ENCODE data around the gene DBH. TPM values are rescaled to one million over a fixed set of nuclear protein-coding genes. Genes with fewer than 3 reads are reported as not detected.

Gene DBH
- total RNA-seq, 2 donors from 2014 or later = not detected

- no peak for DNase-seq (ENCODE audit: low spot score)
- no peaks in the 10 kb centered on the region for H3K4me1 ChIP-seq
- no peak overlapping the region for H3K4me3 ChIP-seq
- no peak overlapping the region for H3K27ac ChIP-seq
- no peaks in the 10 kb centered on the region for H3K36me3 ChIP-seq
- no peaks in the 10 kb centered on the region for H3K9me3 ChIP-seq
- H3K27me3 ChIP-seq = no peaks in the 10 kb centered on the region
- TF ChIP-seq CTCF (IDR thresholded peaks at IDR 0.05) = no peak
Measured at GRCh38 chr9:133642708-133643361, 6.7 kb downstream of the DBH start.

DNA sequence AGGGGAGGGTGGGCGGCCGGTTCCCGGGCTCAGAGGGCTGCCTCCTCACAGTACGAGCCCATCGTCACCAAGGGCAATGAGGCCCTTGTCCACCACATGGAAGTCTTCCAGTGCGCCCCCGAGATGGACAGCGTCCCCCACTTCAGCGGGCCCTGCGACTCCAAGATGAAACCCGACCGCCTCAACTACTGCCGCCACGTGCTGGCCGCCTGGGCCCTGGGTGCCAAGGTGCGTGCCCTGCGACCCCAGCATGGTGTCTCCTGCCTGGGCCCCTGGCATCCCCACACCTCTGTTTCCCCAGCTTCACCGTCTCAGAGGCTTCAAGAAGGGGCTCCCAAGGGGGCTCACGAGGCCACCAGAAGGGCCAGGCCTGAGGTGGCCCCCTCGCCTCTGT, 7.2 kb downstream of the DBH start:
- DNase-seq (ENCODE audit: low spot score) = no peak
- H3K36me3 ChIP-seq = no peaks in the 10 kb centered on the region

DNA sequence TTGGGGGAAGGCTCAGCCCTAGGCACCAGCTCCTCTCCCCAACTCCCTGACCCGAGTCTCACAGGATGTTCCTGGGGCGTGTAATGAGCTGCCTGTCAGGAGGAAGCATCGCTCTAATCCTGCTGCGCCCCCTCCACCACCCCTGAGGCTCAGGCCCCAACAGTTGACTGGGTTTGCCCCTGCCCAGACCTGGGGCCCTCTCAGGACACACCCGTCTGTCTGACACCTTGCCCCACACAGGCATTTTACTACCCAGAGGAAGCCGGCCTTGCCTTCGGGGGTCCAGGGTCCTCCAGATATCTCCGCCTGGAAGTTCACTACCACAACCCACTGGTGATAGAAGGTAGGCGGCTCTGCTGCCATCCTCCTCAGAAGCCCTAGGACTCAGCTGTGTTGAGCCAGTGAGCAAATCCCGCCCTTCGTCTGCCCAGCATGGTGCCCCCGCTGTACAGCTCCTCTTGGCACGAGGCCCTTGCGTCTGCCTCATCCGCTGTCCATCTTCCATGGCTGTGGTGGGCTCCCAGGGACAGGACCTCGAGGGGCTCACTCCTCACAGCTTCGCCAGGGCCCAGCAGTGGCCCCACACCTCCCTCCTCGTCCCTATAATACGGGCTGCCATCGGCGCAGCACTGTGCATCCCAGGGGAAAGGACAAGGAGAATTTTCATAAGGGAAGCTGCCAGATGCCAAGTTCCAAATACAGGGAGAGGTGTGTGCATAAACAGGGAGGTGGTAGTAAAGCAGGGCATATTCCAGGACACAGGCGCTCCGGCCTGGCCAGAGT, 8.0 kb downstream of the DBH start:
- Histone ChIP-seq H3K4me3 (no peak overlapping the region), H3K27ac (no peak overlapping the region), H3K9me3 (no peaks in the 10 kb centered on the region), H3K36me3 (no peaks in the 10 kb centered on the region), H3K4me1 (no peaks in the 10 kb centered on the region), H3K27me3 (no peaks in the 10 kb centered on the region)
- no peak for TF ChIP-seq CTCF (IDR thresholded peaks at IDR 0.05)
- DNase-seq (ENCODE audit: low spot score) = no peak

More for the DNA sequence above, 7.2 kb downstream of the DBH start:
- Histone ChIP-seq H3K27me3 (no peaks in the 10 kb centered on the region), H3K4me3 (no peak overlapping the region), H3K4me1 (no peaks in the 10 kb centered on the region), H3K9me3 (no peaks in the 10 kb centered on the region), H3K27ac (no peak overlapping the region)
- no peak for TF ChIP-seq CTCF (IDR thresholded peaks at IDR 0.05)

DNA sequence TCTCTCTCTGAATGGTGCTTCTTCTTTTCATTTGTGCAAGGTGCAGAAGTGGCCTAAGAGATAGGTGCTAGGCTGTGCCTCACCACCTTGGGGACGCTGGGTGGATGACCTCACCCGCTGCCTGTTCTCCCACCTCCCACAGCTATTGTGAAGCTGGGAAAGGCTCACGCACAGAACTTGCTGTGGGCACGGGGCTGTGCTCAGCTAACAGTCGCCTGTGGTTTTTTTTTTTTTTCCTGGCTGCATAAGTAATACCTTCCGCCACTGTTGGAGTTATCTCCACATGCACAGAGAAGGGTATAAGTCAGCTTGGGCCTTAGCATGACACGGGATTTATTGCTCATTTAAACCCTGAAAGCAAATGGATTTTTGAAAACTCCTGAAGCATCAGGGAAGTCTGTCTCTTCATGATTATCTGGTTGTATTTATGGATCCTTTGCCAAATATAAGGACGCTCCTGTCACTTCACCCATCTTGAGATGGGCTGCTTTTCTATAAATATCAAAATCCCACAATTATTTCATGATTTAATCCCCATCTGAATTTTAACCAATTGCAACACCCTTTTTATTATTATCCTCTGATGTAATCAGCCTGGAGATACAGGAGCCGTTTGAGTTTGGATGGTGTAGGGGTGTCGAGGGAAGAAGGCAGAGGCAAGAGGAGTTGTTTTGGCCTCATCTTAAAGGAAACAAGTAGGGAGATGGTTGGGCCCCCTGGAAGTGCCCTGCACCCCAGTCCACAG, 9.0 kb downstream of the DBH start:
- H3K4me3 ChIP-seq = no peak overlapping the region
- TF ChIP-seq CTCF (IDR thresholded peaks at IDR 0.05) = no peak
- no peak overlapping the region for H3K27ac ChIP-seq
- H3K36me3 ChIP-seq = no peaks in the 10 kb centered on the region
- H3K9me3 ChIP-seq = no peaks in the 10 kb centered on the region
- no peak for DNase-seq (ENCODE audit: low spot score)
- H3K27me3 ChIP-seq = no peaks in the 10 kb centered on the region
- no peaks in the 10 kb centered on the region for H3K4me1 ChIP-seq

DNA sequence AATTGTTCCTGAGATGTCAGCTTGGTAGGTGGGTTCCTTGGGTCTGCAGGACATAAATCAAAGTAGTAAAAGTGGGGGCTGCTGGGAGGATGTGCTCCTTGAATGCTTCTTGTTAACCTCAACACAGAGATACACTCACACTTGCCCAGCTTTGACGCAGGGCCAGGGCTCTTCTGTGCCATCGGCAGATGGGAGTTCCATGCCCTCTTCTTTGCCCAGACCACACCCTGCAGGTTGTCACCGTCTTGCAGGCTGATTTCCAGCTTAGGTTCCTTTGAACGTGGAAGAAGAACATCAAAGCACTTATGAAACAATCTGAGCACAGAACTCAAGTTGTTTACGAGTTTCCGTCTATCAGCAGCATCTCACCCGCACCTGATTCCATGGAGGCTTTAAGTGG, 11.0 kb downstream of the DBH start:
- Histone ChIP-seq H3K36me3 (no peaks in the 10 kb centered on the region), H3K27ac (no peak overlapping the region), H3K27me3 (no peaks in the 10 kb centered on the region), H3K9me3 (no peaks in the 10 kb centered on the region), H3K4me1 (no peaks in the 10 kb centered on the region), H3K4me3 (no peak overlapping the region)
- no peak for TF ChIP-seq CTCF (IDR thresholded peaks at IDR 0.05)
- no peak for DNase-seq (ENCODE audit: low spot score)
